PC-9 (cell line): ENCODE data around the gene POLDIP3. TPM values are rescaled to one million over a fixed set of nuclear protein-coding genes. Genes with fewer than 3 reads are reported as not detected.

ENCODE experiments used
- Bru-seq: library from RNA; stranded (reverse); fragments of 400-500 nt; gene quantifications from one replicate; lab custom pipeline; 2021; lab: Mats Ljungman, UMichigan
- BruChase-seq, 2 experiments: library from RNA; stranded (reverse); fragments of 400-500 nt; gene quantifications; one replicate each; lab custom pipeline; 2021; lab: Mats Ljungman, UMichigan
- BruUV-seq: library from RNA; stranded (reverse); fragments of 400-500 nt; replicated peaks from 2 replicates; lab custom pipeline; 2021; lab: Mats Ljungman, UMichigan
- CTCF ChIA-PET: fragments of 300-600 bp; sonication (Branson Sonifier 250); formaldehyde crosslinking; loops from one replicate; lab custom pipeline; 2022; ENCODE audit warnings: antibody characterized with exemption; lab: Charles Lee
- POLR2A ChIA-PET: fragments of 300-600 bp; sonication (Branson Sonifier 250); formaldehyde crosslinking; loops from one replicate; lab custom pipeline; 2022; ENCODE audit warnings: antibody characterized with exemption; ENCODE audit not compliant: unreplicated experiment; lab: Charles Lee
- DNase-seq, 2 experiments: peaks; one replicate each; pipeline versions ENCODE4 v3.0.0 to v3.0.0-alpha.2; 2015 to 2022; ENCODE audit warnings: mixed read lengths in 1 of 2
- H2AFZ ChIP-seq: fragments of 200-600 bp; sonication (generic); 2 replicates; pipeline ENCODE4 v1.8.1; 2017; ENCODE audit warnings: antibody characterized with exemption
- H3F3A ChIP-seq: fragments of 200-600 bp; sonication (generic); 2 replicates; pipeline ENCODE4 v1.8.1; 2017; ENCODE audit warnings: antibody characterized with exemption, mild to moderate bottlenecking, low read depth; ENCODE audit not compliant: insufficient read depth
- H3K27ac ChIP-seq: fragments of 200-600 bp; sonication (generic); 2 replicates; pipeline ENCODE4 v1.6.1; 2016; ENCODE audit warnings: mixed run types
- H3K27me3 ChIP-seq: fragments of 200-600 bp; sonication (generic); 2 replicates; pipeline ENCODE4 v1.6.1; 2016; ENCODE audit warnings: low read depth, mixed run types; ENCODE audit not compliant: insufficient read depth
- H3K36me3 ChIP-seq: fragments of 200-600 bp; sonication (generic); 2 replicates; pipeline ENCODE4 v1.6.1; 2016; ENCODE audit warnings: low read depth, mixed run types
- H3K4me1 ChIP-seq: fragments of 200-600 bp; sonication (generic); replicated peaks from 2 replicates; pipeline ENCODE4 v1.6.1; 2016; ENCODE audit warnings: mixed run types; ENCODE audit not compliant: insufficient read depth
- H3K4me2 ChIP-seq: fragments of 200-600 bp; sonication (generic); 2 replicates; pipeline ENCODE4 v1.6.1; 2017; ENCODE audit warnings: mixed run types
- H3K4me3 ChIP-seq: fragments of 200-600 bp; sonication (generic); 2 replicates; pipeline ENCODE4 v1.6.1; 2016; ENCODE audit warnings: mixed run types
- H3K79me2 ChIP-seq: fragments of 200-600 bp; sonication (generic); 2 replicates; pipeline ENCODE4 v1.6.1; 2017; ENCODE audit warnings: low read depth, mixed run types
- H3K9me2 ChIP-seq: fragments of 200-600 bp; sonication (generic); 2 replicates; pipeline ENCODE4 v1.8.1; 2017; ENCODE audit warnings: mild to moderate bottlenecking; ENCODE audit not compliant: insufficient read depth
- H3K9me3 ChIP-seq: fragments of 200-600 bp; sonication (generic); 2 replicates; pipeline ENCODE4 v1.8.1; 2016; ENCODE audit warnings: low read depth; ENCODE audit not compliant: insufficient read depth
- H4K20me1 ChIP-seq: fragments of 200-600 bp; sonication (generic); 2 replicates; pipeline ENCODE4 v1.8.1; 2017; ENCODE audit not compliant: insufficient read depth
- EZH2 ChIP-seq: fragments of 200-600 bp; sonication (generic); IDR thresholded peaks from 2 replicates; pipeline ENCODE4 v1.8.0; 2017; ENCODE audit warnings: antibody characterized with exemption, low read depth
- intact Hi-C: fragments of 100-400 bp; cut with micrococcal nuclease; formaldehyde crosslinking; loops from one replicate; pipeline ENCODE4 v1.10.0; 2022; ENCODE audit not compliant: unreplicated experiment
- long read RNA-seq: library from polyadenylated mRNA; stranded (forward); transcript quantifications from one replicate; pipeline ENCODE4 v2.0.0, GENCODE V29; 2022
- total RNA-seq: library from RNA; stranded (reverse); gene quantifications from 2 replicates; pipeline ENCODE4 v1.2.3, GENCODE V29; 2021
- TF ChIP-seq, protein P1 (sequence below): fragments of 200-600 bp; sonication (generic); conservative IDR thresholded peaks from 2 replicates; pipeline ENCODE4 v1.6.1; 2017; ENCODE audit warnings: mixed run types, antibody characterized with exemption, mild to moderate bottlenecking, moderate library complexity

Gene POLDIP3, protein sequence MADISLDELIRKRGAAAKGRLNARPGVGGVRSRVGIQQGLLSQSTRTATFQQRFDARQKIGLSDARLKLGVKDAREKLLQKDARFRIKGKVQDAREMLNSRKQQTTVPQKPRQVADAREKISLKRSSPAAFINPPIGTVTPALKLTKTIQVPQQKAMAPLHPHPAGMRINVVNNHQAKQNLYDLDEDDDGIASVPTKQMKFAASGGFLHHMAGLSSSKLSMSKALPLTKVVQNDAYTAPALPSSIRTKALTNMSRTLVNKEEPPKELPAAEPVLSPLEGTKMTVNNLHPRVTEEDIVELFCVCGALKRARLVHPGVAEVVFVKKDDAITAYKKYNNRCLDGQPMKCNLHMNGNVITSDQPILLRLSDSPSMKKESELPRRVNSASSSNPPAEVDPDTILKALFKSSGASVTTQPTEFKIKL
- total RNA-seq (60.1 and 62.9 TPM in 2 replicates), Bru-seq, nascent RNA (percentile 88 among the genes with signal in this experiment), BruChase-seq, experiment 1, labeled RNA remaining after a 2-hour chase (percentile 81 among the genes with signal in this experiment), BruChase-seq, experiment 2, labeled RNA remaining after a 6-hour chase (percentile 91 among the genes with signal in this experiment)
- long read RNA-seq, transcript POLDIP3-203 (8 exons, 3,323 nt) = minor isoform, 7 of 138 reads
- long read RNA-seq, transcript POLDIP3-201 (9 exons, 3,441 nt) = major isoform, 81 of 138 reads
- long read RNA-seq, partial matches to known transcripts = 4 of 138 reads
- long read RNA-seq, other reads (novel, unspliced or antisense) = 46 of 138 reads

DNA sequence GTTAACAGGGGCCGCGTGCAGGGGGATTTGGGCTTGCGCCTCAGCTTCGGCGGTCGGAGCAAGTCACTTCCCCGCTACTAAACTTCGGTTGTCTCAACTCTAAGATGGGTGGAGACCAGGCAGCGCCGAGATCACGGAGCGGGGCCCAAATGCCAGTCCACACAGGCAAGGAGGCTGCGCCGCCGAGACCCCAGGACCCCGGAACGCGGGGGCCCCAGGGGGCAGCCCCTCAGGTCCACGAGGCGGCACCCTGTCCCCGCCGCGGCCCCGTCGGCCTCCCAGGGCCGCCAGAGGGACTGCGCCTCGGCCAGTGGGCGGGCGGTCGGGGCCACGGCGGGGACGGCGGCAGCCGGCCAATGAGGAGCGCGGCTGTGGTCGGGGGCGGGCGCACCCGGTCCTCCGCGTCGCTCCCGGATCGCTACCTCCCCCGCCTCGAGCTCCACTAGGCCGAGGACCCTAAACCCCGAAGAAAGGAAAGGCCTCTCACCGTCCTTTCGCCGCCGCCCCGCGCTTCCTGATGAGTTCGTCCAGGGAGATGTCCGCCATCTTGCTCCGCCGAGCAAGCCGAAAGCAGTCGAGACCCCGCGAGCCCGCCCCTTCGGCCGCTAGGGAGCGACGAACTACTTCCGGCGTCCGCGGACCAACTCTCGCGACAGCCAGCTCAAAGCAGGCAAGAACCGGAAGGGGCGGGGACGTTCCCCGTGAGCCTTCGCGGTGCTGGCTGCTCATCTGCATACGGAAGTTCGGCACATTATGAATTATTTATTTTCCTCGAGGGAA, at the start of gene POLDIP3:
POLDIP3 (minus strand) TSS at position 572 of the 780 bp plus-strand sequence; CDS start at position 546, 26 bp downstream.
- H2AFZ ChIP-seq = peak within 1 kb of the TSS; percentile 81
- BruUV-seq = no TSS peak
- ChIA-PET CTCF (interaction anchor here (0.6 to 0.7 kb wide), 2 partner anchors 124 to 253 kb away, joined by 3 to 11 read pairs; no protein-coding TSS in a partner anchor), POLR2A (interaction anchor here (0.5 to 0.8 kb wide), 11 partner anchors 21 to 1167 kb away, joined by 3 to 24 read pairs (median 6); partner anchors contain the start of gene WBP2NL)
- H3K4me2 ChIP-seq = peak within 1 kb of the TSS; percentile 100
- H3K4me3 ChIP-seq = peak within 1 kb of the TSS; percentile 100
- H3K36me3 ChIP-seq = 0 out of 2 replicates have a peak, but pooled peaks cover 16% of the 10 kb centered on the region
- H3K9me2 ChIP-seq = no peaks in the 10 kb centered on the region
- H3K27ac ChIP-seq = peak within 1 kb of the TSS; percentile 96
- peaks cover 48% of the 10 kb centered on the region for H3K79me2 ChIP-seq
- DNase-seq = peak; percentile 93 to 97
- H3K9me3 ChIP-seq = no peaks in the 10 kb centered on the region
- H4K20me1 ChIP-seq = peaks cover 40% of the 10 kb centered on the region
- H3K4me1 ChIP-seq = peaks cover 30% of the 10 kb centered on the region
- TF ChIP-seq, protein P1, sequence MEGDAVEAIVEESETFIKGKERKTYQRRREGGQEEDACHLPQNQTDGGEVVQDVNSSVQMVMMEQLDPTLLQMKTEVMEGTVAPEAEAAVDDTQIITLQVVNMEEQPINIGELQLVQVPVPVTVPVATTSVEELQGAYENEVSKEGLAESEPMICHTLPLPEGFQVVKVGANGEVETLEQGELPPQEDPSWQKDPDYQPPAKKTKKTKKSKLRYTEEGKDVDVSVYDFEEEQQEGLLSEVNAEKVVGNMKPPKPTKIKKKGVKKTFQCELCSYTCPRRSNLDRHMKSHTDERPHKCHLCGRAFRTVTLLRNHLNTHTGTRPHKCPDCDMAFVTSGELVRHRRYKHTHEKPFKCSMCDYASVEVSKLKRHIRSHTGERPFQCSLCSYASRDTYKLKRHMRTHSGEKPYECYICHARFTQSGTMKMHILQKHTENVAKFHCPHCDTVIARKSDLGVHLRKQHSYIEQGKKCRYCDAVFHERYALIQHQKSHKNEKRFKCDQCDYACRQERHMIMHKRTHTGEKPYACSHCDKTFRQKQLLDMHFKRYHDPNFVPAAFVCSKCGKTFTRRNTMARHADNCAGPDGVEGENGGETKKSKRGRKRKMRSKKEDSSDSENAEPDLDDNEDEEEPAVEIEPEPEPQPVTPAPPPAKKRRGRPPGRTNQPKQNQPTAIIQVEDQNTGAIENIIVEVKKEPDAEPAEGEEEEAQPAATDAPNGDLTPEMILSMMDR = no peak
- TF ChIP-seq EZH2 = no peak
- H3K27me3 ChIP-seq = no peaks in the 10 kb centered on the region
- peaks cover 46% of the 10 kb centered on the region for H3F3A ChIP-seq
- intact Hi-C loops = loop anchor here (2.0 to 5.0 kb wide), 3 partner anchors 20 to 248 kb away; no protein-coding TSS in a partner anchor

DNA sequence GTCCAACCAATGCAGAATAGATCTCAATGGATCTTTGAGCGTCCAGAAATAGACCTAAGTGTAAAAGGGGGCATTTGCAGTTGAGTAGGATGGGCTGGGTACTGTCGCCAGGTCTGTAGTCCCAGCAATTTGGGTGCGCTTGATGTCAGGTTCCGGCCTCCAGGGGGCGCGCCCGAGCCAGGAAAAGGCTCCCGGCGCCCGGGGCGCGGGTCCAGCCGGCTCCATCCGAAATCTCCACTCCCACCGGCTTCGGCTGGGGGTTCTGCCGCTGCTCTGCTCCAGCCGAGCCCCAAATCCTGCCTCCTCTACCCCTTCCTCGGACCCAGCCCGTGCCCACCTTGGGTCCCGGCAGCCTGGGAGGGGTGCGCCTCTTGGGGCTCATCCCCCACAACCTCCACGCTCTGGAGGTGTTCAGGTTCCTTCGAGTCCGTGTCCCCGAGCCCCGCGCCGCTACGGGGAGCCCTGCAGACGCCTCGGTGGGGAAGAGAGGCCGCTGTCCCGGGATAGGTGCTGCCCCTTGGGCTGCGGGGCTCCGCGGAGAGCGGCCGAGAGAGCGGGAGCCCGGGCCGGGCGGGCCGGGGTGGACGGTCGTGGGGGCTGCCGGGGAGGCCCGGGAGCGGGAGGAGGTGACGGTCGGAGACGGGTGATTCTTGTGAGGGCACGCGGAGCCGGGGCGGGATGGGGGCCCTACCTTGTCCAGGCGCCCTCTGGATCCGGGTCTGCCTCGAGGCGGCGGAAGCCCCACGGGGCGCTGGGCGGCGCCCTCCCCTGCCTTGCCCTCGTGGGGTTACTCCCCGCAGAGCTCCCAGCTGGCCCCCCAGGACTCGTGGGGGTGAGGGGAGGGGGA, 47.5 kb upstream of the POLDIP3 start:
- peak in 1 of 2 experiments; percentile 71 for DNase-seq
- Histone ChIP-seq H4K20me1 (no peaks in the 10 kb centered on the region), H3K4me3 (peak overlapping the region; percentile 60), H3K4me2 (peak overlapping the region; percentile 97), H3K9me3 (no peaks in the 10 kb centered on the region), H3K27me3 (no peaks in the 10 kb centered on the region), H3F3A (peaks cover 21% of the 10 kb centered on the region; the same call in 1 of the 2 replicates), H3K36me3 (no peaks in the 10 kb centered on the region), H3K9me2 (no peaks in the 10 kb centered on the region), H3K79me2 (no peaks in the 10 kb centered on the region), H3K27ac (no peak overlapping the region), H3K4me1 (no peaks in the 10 kb centered on the region), H2AFZ (peak overlapping the region; percentile 89)
- ChIA-PET POLR2A (no interaction called here), CTCF (interaction anchor here (0.6 to 0.7 kb wide), 3 partner anchors 43 to 718 kb away, joined by 3 to 5 read pairs (median 3); no protein-coding TSS in a partner anchor)
- BruUV-seq = TSS peak; percentile 99
- intact Hi-C loops = loop anchor here (1.0 to 2.0 kb wide), 3 partner anchors 119 to 205 kb away; no protein-coding TSS in a partner anchor
- TF ChIP-seq EZH2 = no peak
- TF ChIP-seq, protein P1 = peak; percentile 91
